Large intestine (tissue), 3 donors: Measurements from ENCODE around the gene FOXD4. TPM values are rescaled to one million over a fixed set of nuclear protein-coding genes. Genes with fewer than 3 reads are reported as not detected.
"Not testable (repeated sequence)": the region's sequence is repeated elsewhere in the genome, so short reads cannot be mapped to it uniquely, and the experiment has no call there.

Experiments used
- DNase-seq, 2 donors: peaks; one replicate each; pipeline versions ENCODE4 v3.0.0 to v3.0.0-alpha.2; 2013
- H3K27ac ChIP-seq: one replicate; pipeline ENCODE4 v1.5.1; 2013; ENCODE audit warnings: low read length
- H3K27me3 ChIP-seq: 2 replicates; pipeline ENCODE4 v1.6.1; 2013; ENCODE audit warnings: low read length; ENCODE audit not compliant: control insufficient read depth, insufficient read depth
- H3K36me3 ChIP-seq: 2 replicates; pipeline ENCODE4 v1.6.1; 2013; ENCODE audit warnings: low read length; ENCODE audit not compliant: control insufficient read depth, insufficient read depth
- H3K4me1 ChIP-seq: one replicate; pipeline ENCODE4 v1.6.1; 2013; ENCODE audit warnings: low read length; ENCODE audit not compliant: control insufficient read depth, insufficient read depth
- H3K4me3 ChIP-seq: one replicate; pipeline ENCODE4 v1.5.1; 2013; ENCODE audit warnings: low read length
- H3K9me3 ChIP-seq: one replicate; pipeline ENCODE4 v1.6.1; 2013; ENCODE audit warnings: mild to moderate bottlenecking, low read depth, low read length, moderate library complexity; ENCODE audit not compliant: control insufficient read depth
- WGBS: methylation state at CpG from one replicate; pipeline ENCODE4 v1.1.5; 2013; ENCODE audit warnings: low lambda C conversion rate; ENCODE audit not compliant: insufficient coverage; 5-methylcytosine and 5-hydroxymethylcytosine counted together
- polyA plus RNA-seq: library from polyadenylated mRNA; unstranded; fragments of 120-200 nt; gene quantifications from one replicate; pipeline ENCODE4 v1.2.1, GENCODE V29; 2013

The FOXD4 gene
- polyA plus RNA-seq, 1 donor = 0.42 TPM

- not testable (repeated sequence) for H3K9me3 ChIP-seq, H3K4me3 ChIP-seq, H3K36me3 ChIP-seq, H3K27ac ChIP-seq, H3K27me3 ChIP-seq, H3K4me1 ChIP-seq
- WGBS = no CpG with 5 or more reads among the region's 109 CpGs
- peak in 1 of 2 donors; percentile 17 for DNase-seq
Observed at GRCh38 chr9:73076-73899, 44.9 kb downstream of the FOXD4 start.

Other genes with a start within 250 kb of the FOXD4 start
- 23.2 TPM for gene WASHC1, start 89.0 kb downstream of the FOXD4 start, polyA plus RNA-seq
- gene ZNG1A, start 60.6 kb upstream of the FOXD4 start, polyA plus RNA-seq = 50.7 TPM
- 15.8 TPM for gene DOCK8, start 96.4 kb upstream of the FOXD4 start, polyA plus RNA-seq